Measurements from ENCODE around the gene ANK3.

The ANK3 gene

DNA sequence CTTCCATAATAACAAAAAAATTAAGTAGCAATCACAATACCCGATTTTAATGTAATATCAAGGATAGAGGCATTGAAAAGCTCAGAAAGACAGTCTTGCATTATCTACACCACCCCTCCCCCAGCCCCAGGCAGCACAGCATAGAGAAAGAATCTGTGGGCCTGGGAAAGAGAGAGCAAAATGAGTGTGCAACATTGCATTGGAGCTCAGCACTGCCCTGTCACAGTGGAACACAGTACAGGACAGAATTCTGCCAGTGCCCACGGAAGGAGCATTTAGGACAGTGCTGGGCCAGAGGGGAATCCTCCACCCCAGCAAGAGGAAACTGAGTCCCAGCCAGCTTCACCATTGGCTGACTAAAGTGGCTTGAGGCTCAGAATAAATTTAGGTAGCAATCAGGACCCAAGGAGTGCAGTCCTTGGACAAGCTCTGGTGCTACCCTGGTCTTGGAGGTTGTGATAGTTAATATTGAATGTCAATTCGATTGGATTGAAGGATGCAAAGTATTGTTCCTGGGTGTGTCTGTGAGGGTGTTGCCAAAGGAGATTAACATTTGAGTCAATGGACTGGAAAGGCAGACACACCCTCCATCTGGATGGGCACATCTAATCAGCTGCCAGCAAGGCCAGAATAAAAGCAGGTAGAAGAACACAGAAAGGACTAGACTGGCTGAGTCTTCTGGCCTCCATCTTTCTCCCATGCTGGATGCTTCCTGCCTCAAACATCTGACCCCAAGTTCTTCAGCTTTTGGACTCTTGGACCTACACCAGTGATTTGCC, 234.4 kb downstream of the ANK3 start:
- no peaks in the 10 kb centered on the region for H3K9me3 ChIP-seq (replicated peaks; ENCODE audit: insufficient read depth, low read length)
- H3K9ac ChIP-seq (ENCODE audit: low read length) = no peak overlapping the region
- no peak overlapping the region for H3K27ac ChIP-seq (ENCODE audit: low read length)
- no peaks in the 10 kb centered on the region for H3K79me2 ChIP-seq (ENCODE audit: low read length)
- TF ChIP-seq EZH2 (optimal IDR thresholded peaks at IDR 0.05; ENCODE audit: low read depth, low read length) (no peak), EZH2phosphoT487 (IDR thresholded peaks at IDR 0.05; ENCODE audit: low read length) (no peak)
- TF ChIP-seq, protein P1, sequence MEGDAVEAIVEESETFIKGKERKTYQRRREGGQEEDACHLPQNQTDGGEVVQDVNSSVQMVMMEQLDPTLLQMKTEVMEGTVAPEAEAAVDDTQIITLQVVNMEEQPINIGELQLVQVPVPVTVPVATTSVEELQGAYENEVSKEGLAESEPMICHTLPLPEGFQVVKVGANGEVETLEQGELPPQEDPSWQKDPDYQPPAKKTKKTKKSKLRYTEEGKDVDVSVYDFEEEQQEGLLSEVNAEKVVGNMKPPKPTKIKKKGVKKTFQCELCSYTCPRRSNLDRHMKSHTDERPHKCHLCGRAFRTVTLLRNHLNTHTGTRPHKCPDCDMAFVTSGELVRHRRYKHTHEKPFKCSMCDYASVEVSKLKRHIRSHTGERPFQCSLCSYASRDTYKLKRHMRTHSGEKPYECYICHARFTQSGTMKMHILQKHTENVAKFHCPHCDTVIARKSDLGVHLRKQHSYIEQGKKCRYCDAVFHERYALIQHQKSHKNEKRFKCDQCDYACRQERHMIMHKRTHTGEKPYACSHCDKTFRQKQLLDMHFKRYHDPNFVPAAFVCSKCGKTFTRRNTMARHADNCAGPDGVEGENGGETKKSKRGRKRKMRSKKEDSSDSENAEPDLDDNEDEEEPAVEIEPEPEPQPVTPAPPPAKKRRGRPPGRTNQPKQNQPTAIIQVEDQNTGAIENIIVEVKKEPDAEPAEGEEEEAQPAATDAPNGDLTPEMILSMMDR (IDR thresholded peaks at IDR 0.05; ENCODE audit: low read length) = no peak
- H4K20me1 ChIP-seq (ENCODE audit: insufficient read depth, low read length) = no peaks in the 10 kb centered on the region
- no peaks in the 10 kb centered on the region for H3K27me3 ChIP-seq (replicated peaks; ENCODE audit: insufficient read depth, low read length)
- H3K9me2 ChIP-seq (replicated peaks; ENCODE audit: insufficient read depth, low read length) = no peaks in the 10 kb centered on the region
- H3F3A ChIP-seq (ENCODE audit: insufficient read depth, low read length) = no peaks in the 10 kb centered on the region
- no peak for DNase-seq
- no peak overlapping the region for H3K4me3 ChIP-seq (ENCODE audit: low read length)
- no peaks in the 10 kb centered on the region for H3K36me3 ChIP-seq (replicated peaks; ENCODE audit: insufficient read depth, low read length)
- no peak overlapping the region for H2AFZ ChIP-seq (ENCODE audit: low read length)
- H3K4me1 ChIP-seq (ENCODE audit: low read length) = no peaks in the 10 kb centered on the region
- no peak overlapping the region for H3K4me2 ChIP-seq (ENCODE audit: low read depth, low read length)

DNA sequence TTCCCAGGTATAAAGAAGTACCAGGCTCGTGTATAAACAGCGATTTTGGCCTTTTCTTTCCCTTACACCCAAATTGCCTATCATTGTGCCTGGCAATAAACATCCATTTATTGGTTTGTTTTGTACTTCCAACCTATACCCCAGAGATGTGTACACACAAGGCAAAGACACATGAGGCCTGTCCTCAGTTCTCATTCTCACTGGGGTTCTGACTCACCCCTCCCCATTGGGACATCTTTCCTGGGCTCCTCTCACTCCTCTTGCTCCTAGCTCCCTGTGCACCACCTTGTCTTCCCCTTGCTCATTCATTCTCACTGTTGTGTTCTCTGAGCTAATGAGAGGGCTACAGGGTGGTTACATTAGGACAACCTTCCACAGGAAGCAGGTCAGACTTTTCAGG, 240.7 kb downstream of the ANK3 start:
- Histone ChIP-seq H3K36me3 (replicated peaks; ENCODE audit: insufficient read depth, low read length) (no peaks in the 10 kb centered on the region), H2AFZ (ENCODE audit: low read length) (no peak overlapping the region), H3K4me3 (ENCODE audit: low read length) (no peak overlapping the region), H3F3A (ENCODE audit: insufficient read depth, low read length) (no peaks in the 10 kb centered on the region), H3K4me2 (ENCODE audit: low read depth, low read length) (no peak overlapping the region), H3K9ac (ENCODE audit: low read length) (no peak overlapping the region), H3K9me2 (replicated peaks; ENCODE audit: insufficient read depth, low read length) (no peaks in the 10 kb centered on the region), H3K27ac (ENCODE audit: low read length) (no peak overlapping the region), H3K9me3 (replicated peaks; ENCODE audit: insufficient read depth, low read length) (no peaks in the 10 kb centered on the region), H3K27me3 (replicated peaks; ENCODE audit: insufficient read depth, low read length) (no peaks in the 10 kb centered on the region), H3K79me2 (ENCODE audit: low read length) (no peaks in the 10 kb centered on the region), H4K20me1 (ENCODE audit: insufficient read depth, low read length) (no peaks in the 10 kb centered on the region), H3K4me1 (ENCODE audit: low read length) (no peaks in the 10 kb centered on the region)
- no peak for DNase-seq
- no peak for TF ChIP-seq EZH2 (optimal IDR thresholded peaks at IDR 0.05; ENCODE audit: low read depth, low read length)
- TF ChIP-seq EZH2phosphoT487 (IDR thresholded peaks at IDR 0.05; ENCODE audit: low read length) = no peak

DNA sequence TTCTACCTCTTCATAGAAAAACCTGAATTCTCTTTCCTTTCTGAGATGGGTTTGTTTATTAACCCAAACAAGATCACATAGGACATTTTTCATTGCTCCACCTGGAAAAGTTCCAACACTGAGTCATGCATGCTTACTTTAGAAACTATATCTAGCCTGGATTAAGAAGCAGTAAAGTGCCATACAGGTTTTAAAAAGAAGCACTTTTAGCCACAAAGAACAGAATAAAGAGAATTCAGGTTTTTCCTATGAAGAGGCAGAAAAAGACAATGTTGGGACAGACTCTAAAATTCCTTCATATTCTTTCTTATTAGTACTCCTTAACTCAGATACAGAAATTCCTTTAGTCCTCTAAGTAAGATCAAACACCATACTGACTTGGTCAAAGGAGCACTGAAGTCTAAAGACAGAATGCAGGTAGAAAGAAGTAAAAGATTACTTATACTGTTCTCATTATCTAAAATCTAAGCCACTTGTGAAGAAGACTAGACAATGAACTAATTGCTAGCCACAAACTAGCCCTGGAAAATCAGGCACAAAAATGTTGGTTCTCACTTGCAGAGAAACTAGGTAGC, 241.3 kb downstream of the ANK3 start:
- TF ChIP-seq EZH2phosphoT487 (IDR thresholded peaks at IDR 0.05; ENCODE audit: low read length) = no peak
- TF ChIP-seq EZH2 (optimal IDR thresholded peaks at IDR 0.05; ENCODE audit: low read depth, low read length) = no peak
- TF ChIP-seq, protein P1 (IDR thresholded peaks at IDR 0.05; ENCODE audit: low read length) = no peak

More for the DNA sequence above, 241.3 kb downstream of the ANK3 start:
- H3K9me2 ChIP-seq (replicated peaks; ENCODE audit: insufficient read depth, low read length) = no peaks in the 10 kb centered on the region
- H3K27me3 ChIP-seq (replicated peaks; ENCODE audit: insufficient read depth, low read length) = no peaks in the 10 kb centered on the region
- H3K9ac ChIP-seq (ENCODE audit: low read length) = no peak overlapping the region
- H3K9me3 ChIP-seq (replicated peaks; ENCODE audit: insufficient read depth, low read length) = no peaks in the 10 kb centered on the region
- H3K79me2 ChIP-seq (ENCODE audit: low read length) = no peaks in the 10 kb centered on the region
- no peaks in the 10 kb centered on the region for H4K20me1 ChIP-seq (ENCODE audit: insufficient read depth, low read length)
- no peak overlapping the region for H2AFZ ChIP-seq (ENCODE audit: low read length)
- no peaks in the 10 kb centered on the region for H3F3A ChIP-seq (ENCODE audit: insufficient read depth, low read length)
- no peaks in the 10 kb centered on the region for H3K36me3 ChIP-seq (replicated peaks; ENCODE audit: insufficient read depth, low read length)
- no peak overlapping the region for H3K4me2 ChIP-seq (ENCODE audit: low read depth, low read length)
- no peak for DNase-seq
- no peak overlapping the region for H3K27ac ChIP-seq (ENCODE audit: low read length)
- H3K4me1 ChIP-seq (ENCODE audit: low read length) = no peaks in the 10 kb centered on the region
- no peak overlapping the region for H3K4me3 ChIP-seq (ENCODE audit: low read length)

Data from MM.1S (cell line).